Cortex of kidney (tissue), 1 donor: Measurements from ENCODE around the gene GPR152.

ENCODE experiments used
- DNase-seq: peaks from one replicate; lab custom pipeline; 2025; lab: John Stamatoyannopoulos, UW

Gene GPR152, protein sequence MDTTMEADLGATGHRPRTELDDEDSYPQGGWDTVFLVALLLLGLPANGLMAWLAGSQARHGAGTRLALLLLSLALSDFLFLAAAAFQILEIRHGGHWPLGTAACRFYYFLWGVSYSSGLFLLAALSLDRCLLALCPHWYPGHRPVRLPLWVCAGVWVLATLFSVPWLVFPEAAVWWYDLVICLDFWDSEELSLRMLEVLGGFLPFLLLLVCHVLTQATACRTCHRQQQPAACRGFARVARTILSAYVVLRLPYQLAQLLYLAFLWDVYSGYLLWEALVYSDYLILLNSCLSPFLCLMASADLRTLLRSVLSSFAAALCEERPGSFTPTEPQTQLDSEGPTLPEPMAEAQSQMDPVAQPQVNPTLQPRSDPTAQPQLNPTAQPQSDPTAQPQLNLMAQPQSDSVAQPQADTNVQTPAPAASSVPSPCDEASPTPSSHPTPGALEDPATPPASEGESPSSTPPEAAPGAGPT

DNA sequence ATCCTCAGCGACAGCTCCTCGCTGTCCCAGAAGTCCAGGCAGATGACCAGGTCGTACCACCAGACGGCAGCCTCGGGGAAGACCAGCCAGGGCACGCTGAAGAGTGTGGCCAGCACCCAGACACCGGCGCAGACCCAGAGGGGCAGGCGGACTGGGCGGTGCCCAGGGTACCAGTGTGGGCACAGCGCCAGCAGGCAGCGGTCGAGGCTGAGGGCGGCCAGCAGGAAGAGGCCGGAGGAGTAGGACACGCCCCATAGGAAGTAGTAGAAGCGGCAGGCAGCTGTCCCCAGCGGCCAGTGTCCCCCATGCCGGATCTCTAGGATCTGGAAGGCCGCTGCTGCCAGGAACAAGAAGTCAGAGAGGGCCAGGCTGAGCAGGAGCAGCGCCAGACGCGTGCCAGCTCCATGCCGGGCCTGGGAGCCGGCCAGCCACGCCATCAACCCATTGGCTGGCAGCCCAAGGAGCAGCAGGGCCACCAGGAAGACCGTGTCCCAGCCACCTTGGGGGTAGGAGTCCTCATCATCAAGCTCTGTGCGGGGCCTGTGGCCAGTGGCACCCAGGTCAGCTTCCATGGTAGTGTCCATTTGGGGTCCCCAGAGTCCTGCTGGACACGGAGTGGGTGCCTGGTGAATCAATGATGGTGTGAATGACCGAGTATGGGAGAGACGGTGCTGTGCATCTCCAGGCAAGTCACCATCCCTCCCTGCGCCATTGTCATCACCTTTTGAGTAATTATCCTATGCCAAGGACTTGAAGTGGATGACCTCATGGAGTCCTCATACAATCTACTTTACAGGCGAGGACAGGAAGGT, at the start of gene GPR152:
Gene GPR152, minus strand, starts transcription at position 589 of the 812 bp plus-strand sequence. Its CDS starts 5 bp downstream, at position 584.
- no peak for DNase-seq

DNA sequence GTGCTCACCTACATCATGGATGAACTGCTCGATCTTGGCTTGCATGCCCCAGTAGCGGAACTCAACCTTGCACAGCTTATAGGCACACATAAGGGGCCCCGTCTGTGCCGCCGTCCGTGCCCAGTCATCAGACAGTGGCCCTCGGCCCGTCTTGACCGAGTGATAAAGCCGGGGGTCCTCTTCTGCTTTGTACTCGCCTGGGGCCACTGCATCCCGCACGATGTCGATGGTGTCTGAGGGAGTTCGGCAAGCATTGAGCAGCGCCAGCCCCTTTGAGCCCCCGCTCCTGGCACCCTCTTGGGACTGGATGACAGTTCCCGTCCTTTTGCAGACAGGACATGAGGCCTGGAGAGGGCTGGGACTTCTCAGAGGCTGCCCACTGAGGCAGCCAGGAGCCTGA, 49.3 kb upstream of the GPR152 start:
- DNase-seq = no peak

DNA sequence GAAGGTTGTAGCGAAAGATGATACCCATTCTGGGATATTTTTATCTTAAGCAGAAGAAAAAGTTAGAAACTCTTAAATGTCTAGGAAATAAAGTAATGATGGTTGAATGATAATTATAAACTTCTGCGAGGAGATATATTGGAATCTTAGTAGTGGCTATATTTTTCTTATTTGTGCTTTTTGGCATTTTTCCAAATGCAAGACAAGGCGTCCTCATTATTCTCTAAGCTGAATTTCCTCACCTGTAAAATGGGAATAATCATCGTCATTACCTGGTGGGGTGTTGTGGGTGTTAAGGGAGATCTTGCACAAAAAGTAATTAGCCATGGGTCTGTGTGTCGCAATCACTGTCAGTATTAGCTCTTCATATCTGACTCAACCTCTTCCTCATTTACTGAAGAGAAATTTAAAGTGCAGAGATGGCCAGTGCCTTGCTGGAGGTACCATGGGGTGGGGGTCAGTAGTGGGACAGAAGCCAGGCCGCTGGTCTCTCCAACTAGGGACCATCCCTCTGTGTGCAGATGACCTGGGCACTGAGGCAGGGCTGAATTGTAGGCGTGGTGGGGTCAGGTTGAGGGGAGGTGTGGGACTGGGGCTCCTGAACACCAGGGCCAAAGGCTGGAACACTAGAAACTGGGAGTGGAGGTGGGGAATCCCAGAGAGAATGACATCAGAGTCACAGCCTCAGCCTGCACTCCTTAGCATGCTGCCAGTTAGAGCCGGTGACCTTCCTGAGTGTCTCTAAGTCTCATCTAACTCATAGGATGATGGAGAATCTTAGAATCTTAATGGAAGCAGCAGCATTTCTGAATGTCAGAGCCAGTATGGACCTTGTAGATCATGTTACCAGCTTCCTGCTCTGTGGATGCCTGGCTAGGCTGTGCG, 48.5 kb upstream of the GPR152 start:
- DNase-seq = no peak

DNA sequence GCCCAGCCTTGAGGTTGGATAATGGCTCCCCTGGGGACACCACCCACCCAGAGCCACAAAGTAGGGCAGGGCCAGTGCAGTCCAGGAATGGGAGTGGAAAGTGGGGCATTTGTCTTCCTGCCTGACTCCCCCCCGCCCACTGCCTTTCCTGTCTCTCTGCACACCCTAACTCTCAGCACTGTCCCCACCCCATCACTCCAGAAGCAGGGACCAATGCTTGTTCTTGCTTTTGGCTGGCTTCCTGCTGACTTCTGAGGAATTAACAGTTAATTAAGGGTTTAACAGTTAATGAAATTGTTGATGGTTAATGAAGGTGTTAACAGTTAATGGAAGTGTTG, 47.9 kb upstream of the GPR152 start:
- no peak for DNase-seq

DNA sequence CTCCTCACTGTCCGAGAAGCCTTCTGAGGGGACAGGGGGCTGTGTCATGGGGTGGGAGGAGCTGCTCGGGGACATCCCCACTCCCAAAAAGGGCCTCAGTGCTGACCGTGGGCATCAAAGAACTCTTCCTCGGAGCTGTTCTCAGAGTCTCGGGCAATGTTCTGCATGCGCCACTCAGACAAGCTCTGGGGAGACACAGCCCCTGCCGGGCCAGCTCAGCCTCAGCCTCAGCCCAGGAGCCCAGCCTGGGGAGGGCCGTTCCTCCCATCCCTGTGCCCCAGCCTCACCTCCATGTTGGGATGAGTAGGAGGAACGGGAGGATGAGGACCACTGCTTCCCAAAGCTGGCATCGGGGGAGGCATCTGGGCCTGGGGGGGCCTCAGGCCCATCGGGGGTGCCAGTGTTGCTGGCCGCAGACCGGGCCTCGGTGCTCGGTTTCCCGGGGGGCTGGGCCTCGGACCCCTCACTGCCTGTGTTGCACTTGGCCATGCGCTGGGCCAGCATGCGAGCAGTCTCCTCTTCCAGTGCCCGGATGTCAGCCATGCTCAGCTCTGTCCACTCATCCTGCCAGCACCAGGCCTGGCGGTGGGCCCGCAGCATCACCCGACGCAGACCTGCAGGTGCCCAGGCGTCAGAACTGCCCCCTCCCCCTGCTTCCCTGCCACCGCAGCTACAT, 47.4 kb upstream of the GPR152 start:
- DNase-seq = no peak

DNA sequence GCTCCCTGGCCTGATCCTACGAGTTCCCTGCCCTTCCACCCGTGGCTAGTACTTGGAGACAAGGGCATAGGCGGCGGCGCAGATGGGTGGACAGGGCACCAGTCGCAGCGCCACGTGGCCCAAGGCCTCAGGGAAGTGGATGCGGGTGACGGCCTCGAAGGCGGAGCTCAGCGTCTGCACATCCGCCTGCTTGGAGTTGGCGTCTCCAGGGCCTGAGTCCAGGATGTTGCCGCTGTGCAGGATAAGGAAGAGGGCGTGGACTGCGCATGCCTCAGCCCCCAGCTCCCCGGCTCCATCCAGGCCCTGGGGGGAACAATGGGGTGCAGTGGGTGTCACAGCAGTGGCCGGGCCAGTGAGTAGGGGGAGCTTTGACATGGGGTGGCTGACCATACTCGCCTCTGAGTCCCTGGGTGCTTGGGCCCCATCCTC, 46.0 kb upstream of the GPR152 start:
- no peak for DNase-seq

DNA sequence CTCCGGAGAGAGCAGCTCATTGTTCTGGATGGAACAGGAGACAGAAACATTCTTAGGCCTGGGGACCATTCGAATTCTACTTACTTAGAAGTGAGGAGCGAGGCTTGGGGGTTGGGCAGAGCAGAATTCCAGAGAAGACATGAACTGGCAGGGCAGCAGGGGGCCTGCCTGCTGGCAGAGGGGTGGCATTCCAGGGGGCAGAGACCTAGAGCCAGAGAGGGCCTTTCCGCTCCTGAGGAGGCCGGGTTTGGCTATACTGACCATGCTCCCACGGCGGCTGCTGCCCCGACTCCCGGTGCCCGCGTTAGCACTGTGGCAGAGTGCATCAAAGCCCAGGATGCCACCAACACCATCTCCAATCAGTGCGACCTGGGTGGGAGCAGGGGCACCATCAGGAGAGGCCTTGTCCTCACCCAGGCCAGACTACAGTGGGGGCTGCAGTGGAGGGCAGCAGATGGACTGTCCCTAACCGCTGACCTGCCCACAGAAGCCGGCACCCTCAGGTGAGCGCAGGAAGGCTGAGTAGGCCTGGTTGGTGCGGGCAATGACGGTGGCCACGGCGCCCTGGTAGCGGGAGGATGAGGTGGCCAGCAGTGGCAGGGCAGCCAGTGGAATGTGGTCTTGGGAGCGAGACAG, 45.2 kb upstream of the GPR152 start:
- DNase-seq = no peak

DNA sequence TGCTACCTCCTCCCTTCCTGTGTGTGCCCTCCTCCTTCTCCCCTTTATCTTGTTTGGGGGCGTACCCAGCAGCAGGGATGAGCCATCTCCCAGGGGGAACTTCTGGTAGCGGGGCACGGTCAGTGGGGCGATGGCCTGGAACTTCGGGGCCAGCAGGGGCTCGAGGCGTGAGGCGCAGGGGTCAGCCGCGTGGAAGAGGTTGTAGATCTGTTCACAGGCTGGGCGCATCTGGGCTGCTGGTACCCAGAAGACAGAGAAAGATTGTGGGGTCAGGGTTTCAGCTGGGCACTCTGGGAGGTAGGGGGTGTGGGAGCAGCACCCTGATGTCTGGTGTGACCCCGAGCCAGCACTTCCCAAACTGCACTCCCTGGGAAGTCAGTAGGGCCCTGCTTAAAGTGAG, 43.6 kb upstream of the GPR152 start:
- DNase-seq = no peak

DNA sequence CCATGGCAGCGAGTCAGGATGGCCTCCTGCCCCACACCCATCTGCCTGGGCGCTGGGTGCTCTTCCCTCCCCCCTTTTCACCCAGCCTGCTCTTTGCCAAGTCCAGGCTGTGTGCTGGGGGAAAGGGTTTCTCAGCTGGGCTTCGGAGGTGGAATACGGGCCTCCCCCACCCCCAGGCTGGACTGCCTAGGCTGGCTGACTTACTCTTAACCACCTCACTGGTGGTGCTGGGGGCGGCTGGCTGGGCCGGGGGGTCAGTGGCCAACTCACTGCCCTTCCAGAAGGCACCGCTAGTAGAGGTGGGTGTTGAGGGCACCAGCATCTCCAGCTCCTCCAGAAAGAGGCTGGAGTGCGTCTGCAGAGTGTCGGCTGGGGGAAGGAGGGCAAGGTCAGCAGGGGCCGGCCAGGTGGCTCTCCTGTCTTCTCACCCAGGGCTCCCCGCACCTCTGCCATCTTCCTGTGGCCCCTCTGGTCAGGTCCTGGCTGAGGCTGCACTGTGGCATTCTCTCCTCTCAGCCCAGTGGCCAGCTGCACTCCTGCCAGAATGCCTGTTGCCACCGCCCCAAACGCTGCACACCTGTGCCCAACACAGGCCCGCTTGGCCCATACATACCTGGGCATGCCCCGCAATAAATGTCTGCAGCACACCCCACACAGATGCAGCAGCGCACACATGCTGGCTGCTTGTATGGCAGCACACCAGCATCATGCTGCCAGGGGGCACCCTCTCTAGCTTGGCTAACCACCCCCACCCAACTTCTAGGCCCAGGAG, 42.9 kb upstream of the GPR152 start:
- no peak for DNase-seq

DNA sequence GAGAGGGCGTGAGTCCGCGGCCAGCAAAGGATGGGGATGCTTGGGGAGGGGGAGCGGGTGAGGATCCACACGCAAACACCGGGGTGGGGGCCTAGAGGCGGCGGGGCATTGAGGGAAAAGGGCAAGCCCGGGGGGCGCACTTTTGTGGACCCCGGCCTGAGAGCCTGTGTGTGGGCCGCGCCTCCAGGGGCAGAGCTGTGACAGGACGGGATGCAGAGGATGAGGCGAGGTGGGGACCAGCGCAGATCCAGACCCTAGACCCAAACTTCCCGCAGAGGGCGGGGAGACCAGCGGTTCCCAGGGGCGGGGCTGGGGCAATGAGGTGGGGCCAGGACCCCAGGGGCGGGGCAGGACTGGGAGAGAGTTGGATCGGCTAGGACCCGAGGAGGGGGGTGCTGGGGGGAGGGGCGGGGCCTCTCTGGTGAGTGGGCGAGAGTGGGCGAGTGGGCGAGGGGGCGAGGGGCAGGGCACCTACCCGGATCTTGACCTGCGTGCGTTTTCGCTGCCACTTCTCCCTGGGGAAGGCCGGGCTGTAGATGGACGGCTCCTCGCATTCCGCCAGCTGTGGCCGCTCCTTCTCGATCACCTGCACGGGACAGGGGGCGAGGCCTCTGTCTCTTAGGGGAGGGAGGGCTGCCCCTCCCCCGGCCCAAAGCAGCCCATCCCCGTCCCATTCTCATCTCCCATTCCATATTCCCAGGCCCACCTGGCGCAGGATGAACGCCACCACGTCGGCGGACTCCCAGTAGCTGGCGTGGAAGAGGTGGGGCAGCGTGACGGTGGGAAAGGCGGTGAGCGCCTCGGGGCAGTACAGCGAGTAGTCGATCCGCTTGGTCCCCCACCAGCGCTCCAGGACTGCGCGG, 42.1 kb upstream of the GPR152 start:
- DNase-seq = no peak

DNA sequence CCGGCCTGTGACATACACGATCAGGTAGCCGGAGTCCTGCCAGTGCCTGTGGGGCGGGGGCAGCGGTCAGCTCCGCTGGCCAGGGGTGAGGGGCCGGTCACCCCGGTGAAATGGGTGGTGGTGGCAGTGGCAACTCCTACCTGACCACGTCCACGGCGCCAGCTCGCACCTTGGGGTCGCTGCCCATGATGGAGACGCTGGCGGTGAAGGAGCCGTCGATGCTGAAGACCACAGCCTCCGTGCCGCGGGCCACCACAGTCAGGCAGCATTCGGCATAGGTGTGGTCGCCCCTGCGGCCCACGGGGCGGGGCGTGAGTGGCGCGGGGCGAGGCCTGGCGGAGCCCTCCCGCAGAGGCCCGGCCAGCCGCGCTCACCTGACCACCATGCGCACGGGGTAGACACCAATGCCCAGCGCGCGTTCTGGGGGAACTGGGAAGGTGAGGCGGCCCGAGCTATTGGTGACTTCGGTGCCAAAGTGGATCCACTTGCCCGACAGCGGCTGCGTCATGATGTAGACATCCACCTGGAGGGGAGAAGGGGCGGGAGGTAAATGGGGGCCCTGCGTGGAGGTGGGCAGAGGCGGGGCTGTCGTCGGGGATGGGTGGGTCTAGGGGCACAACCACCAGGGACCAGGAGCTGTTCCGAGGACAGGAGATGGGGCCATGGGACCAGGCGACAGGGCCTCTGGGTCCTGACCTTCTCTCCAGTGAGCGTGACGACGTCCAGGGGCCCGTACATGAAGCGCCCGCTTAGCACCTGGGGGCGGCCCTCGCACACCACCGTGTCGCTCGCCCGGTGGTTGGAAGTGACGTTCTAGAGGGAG, 41.2 kb upstream of the GPR152 start:
- DNase-seq = no peak

DNA sequence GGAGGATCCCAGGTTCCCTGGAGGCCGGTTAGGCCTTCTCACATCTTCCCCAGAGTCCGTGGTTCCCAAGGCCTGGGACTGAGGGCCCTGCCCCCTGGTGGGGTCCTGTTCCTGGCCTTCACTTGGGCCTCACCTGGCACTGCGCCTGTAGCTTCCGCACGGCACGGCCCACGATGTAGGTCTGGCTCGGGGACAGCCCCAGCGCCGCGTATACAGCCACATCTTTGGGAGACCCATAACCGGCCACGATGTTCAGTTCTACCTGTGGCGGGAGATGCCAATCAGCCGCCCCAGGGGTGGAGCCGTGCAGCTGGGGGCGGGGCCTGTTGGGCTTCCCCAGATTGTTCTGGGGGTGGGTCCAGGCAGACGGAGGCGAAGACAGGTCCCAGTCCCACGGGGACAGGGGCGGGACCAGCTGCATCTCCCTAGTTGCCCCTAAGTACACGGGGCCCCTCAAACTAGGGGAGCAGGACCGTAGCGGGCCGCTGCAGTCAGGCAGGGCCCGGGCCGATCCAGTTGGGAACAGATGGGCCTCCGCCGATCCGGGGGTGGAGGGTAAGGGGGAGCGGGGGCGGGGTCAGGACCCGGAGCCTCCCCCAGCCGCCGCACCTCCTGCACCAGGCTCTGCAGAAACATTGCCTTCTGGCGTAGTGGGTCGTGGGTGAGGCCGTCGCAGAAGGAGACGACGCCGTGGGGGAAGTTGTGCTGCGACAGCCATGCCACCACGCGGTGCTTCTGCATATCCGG, 40.4 kb upstream of the GPR152 start:
- DNase-seq = no peak

DNA sequence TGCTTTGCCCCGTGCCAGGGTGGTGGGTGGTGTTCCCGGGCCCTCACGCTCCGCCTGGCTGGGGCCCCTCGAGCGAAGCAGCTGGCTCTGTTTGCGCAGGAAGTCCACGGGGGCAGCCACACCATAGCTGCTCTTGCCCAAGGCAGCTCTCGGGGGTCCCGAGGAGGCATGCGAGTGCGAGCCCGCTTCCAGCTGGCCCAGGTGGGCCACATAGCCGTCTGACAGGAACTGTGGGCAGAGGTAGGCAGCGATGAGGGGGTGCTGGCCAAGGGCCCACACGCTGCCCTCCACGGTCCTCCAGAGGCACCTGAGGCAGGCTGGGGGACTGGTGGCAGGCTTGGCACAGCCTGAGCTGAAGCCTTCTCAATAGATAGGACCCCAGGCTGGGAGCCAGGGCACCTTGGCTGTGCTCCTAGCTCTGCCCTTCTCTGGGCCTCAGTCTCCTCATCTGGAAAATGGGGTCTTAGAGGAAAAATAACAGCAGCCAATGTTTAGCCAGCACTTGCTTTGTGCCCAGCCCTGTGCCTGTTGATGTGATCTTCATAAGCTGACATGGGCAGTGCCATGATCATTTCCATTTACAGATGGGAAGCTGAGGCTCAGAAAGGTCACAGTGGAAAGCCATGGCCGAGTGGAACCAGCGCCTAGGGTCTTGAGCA, 39.7 kb upstream of the GPR152 start:
- no peak for DNase-seq

DNA sequence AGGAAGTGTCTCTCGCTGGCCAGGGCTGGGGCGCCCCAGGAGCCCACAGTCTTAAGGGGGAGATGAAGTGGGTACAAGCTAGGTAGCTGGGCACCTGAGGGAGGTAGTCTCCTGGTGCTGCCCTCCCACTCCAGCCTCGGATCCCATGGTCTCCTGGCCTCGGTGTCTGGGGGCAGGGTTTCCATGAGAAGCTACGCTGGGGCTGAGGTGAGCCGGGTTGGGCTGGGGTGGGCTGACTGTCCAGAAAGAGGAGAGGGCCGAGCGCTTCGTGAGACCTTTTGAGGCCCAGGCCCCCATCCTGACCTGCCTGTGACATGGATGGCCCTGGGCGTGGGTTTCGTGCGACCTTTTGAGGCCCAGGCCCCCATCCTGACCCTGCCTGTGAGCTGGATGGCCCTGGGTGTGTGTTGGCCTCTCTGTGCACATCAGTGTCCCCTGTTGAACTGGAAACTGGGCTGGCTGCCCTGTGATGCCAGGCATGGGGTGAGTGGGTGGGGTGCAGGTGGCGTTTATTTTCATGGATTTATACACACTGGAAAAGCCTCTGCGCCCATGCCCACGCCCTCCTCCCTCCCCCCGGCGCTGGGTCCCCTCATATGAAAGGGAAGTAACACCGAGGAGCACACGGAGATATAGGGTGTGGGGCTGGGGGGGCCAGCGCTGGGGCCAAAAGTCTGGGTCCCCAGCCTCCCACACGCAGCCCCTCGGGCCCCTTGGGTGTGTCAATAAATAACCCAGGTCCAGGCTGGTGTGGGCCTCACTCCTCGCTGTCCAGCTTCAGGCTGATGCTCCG, 38.9 kb upstream of the GPR152 start:
- DNase-seq = no peak

DNA sequence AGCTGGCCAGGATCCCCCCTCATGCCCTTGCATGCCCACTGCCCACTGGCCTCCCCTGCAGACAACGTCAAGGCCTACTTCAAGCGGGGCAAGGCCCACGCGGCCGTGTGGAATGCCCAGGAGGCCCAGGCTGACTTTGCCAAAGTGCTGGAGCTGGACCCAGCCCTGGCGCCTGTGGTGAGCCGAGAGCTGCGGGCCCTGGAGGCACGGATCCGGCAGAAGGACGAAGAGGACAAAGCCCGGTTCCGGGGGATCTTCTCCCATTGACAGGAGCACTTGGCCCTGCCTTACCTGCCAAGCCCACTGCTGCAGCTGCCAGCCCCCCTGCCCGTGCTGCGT, 38.2 kb upstream of the GPR152 start:
- DNase-seq = no peak

DNA sequence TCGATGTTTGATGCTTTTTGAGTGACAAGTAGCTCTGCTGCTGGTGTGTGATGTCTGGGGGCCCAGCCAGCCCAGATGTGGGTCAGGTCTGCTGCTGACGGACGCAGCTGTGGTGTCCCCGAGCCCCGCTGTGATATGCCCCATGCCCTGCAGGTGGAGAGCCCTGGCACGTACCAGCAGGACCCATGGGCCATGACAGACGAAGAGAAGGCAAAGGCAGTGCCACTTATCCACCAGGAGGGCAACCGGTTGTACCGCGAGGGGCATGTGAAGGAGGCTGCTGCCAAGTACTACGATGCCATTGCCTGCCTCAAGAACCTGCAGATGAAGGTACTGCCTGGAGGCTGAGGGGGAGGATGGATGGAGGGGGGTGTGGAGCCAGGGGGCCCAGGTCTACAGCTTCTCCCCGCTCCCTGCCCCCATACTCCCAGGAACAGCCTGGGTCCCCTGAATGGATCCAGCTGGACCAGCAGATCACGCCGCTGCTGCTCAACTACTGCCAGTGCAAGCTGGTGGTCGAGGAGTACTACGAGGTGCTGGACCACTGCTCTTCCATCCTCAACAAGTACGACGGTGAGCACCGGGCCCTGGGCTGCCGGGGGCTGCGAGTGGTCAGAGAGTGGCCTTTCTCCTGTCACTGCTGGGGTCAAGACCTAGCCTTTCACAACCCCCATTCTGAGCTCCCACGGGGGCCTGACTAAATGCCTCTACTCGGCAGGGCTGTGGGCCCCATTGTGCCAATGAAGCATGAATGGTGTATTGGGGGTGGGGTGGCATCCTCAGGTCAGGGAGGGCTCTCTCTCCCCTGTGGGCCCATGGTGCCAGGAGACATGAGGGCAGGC, 37.6 kb upstream of the GPR152 start:
- DNase-seq = no peak
